Measurements from ENCODE around the gene CD83. TPM values are rescaled to one million over a fixed set of nuclear protein-coding genes. Genes with fewer than 3 reads are reported as not detected.

CD83 gene
- total RNA-seq, 2 experiments from 2014 or later, result 10.5 to 11.5 TPM

GRCh38 chr6:14100966-14101365 is 16.6 kb upstream of the CD83 start:
- Mint-ChIP-seq H3K4me1 (peaks cover 2% of the 10 kb centered on the region), H3K27ac (no peak overlapping the region), H3K9me3 (no peaks in the 10 kb centered on the region), H3K27me3 (peaks cover 13% of the 10 kb centered on the region), H3K4me3 (no peak overlapping the region), H3K36me3 (peaks cover 1% of the 10 kb centered on the region)
- ATAC-seq (ENCODE audit: low read depth) (no peak), DNase-seq (no peak)
- POLR2A ChIA-PET, result no interaction called here

DNA sequence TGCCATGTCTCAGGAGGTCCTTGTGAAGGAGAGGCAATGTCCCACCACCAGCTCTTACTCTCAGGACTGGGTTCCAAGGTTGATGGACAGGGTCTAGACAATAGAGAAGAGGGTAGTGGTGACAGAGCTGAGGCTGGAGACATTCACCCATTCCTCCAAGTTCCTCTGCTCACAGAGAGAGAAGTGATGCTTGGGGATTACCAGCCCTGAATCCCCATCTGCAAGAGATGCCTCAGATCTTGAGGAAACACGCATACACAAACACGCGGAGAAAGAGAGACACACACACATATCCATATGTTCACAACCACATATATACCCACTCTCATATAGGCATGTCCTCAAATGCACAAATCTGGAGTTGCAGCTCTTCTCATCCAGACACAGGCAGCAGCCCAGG is 15.2 kb upstream of the CD83 start:
- no peak for ATAC-seq (ENCODE audit: low read depth)
- H3K27me3 Mint-ChIP-seq, result peaks cover 14% of the 10 kb centered on the region
- no peak overlapping the region for H3K4me3 Mint-ChIP-seq
- peaks cover 2% of the 10 kb centered on the region for H3K4me1 Mint-ChIP-seq
- POLR2A ChIA-PET, result no interaction called here
- H3K9me3 Mint-ChIP-seq, result peaks cover 2% of the 10 kb centered on the region
- peaks cover 4% of the 10 kb centered on the region for H3K36me3 Mint-ChIP-seq
- H3K27ac Mint-ChIP-seq, result no peak overlapping the region
- no peak for DNase-seq

DNA sequence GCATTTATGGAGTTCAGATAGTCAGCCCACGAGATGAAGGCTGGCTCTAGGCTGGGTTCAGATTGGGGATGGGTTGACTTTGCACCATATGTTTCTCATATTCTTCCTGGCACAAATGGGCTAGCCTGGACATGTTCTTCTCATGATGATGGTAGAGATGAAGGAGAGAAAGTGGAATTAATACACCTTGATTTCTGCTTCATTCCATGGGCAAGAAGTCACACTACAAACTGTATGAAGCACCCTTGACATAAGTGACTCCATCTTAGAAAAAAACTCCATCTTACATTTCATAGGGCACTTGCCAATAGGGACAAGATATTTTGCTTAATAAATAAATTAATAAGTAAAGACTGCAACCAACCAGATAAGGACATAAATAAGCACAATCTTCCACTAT is 12.0 kb upstream of the CD83 start:
- ATAC-seq (ENCODE audit: low read depth) (no peak), DNase-seq (no peak)
- POLR2A ChIA-PET, result no interaction called here
- H3K4me3 Mint-ChIP-seq, result no peak overlapping the region
- H3K27me3 Mint-ChIP-seq, result peaks cover 14% of the 10 kb centered on the region
- H3K9me3 Mint-ChIP-seq, result peaks cover 6% of the 10 kb centered on the region
- peaks cover 23% of the 10 kb centered on the region for H3K4me1 Mint-ChIP-seq
- H3K27ac Mint-ChIP-seq, result no peak overlapping the region
- H3K36me3 Mint-ChIP-seq, result peaks cover 7% of the 10 kb centered on the region

DNA sequence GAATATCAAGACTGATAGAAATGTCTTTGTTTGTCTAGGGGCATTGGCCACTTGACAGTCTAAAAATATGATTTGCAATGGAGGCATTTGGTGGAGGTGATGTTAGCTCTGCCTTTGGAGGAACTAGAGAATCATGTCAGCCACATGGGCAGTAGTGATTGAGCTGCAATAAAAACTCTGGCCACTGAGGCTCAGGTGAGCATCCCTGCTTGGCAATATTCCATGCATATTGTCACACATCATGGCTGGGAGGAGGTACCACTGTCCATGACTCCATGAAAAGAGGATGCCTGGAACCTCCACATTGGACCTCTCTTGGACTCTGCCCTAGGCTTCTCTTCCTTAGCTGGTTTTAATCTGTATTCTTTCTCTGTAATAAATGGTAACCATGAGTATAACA is 10.6 kb upstream of the CD83 start:
- H3K27me3 Mint-ChIP-seq, result peaks cover 7% of the 10 kb centered on the region
- POLR2A ChIA-PET, result no interaction called here
- H3K4me3 Mint-ChIP-seq, result no peak overlapping the region
- H3K27ac Mint-ChIP-seq, result no peak overlapping the region
- peaks cover 23% of the 10 kb centered on the region for H3K4me1 Mint-ChIP-seq
- ATAC-seq (ENCODE audit: low read depth) (no peak), DNase-seq (no peak)
- H3K9me3 Mint-ChIP-seq, result peaks cover 6% of the 10 kb centered on the region
- H3K36me3 Mint-ChIP-seq, result peaks cover 7% of the 10 kb centered on the region

GRCh38 chr6:14107711-14108494 is 9.7 kb upstream of the CD83 start:
- POLR2A ChIA-PET, result interaction anchor here (0.7 kb wide), 1 partner anchor 14 kb away, joined by 5 read pairs; no protein-coding TSS in a partner anchor

GRCh38 chr6:14108571-14109410 is 8.8 kb upstream of the CD83 start:
- H3K4me1 Mint-ChIP-seq, result peaks cover 23% of the 10 kb centered on the region
- ATAC-seq (ENCODE audit: low read depth) (peak; percentile 59), DNase-seq (no peak)
- H3K9me3 Mint-ChIP-seq, result peaks cover 6% of the 10 kb centered on the region
- H3K4me3 Mint-ChIP-seq, result peak overlapping the region; percentile 53
- peaks cover 7% of the 10 kb centered on the region for H3K36me3 Mint-ChIP-seq
- H3K27me3 Mint-ChIP-seq, result peaks cover 5% of the 10 kb centered on the region
- POLR2A ChIA-PET, result no interaction called here
- peak overlapping the region; percentile 22 for H3K27ac Mint-ChIP-seq

More at GRCh38 chr6:14107711-14108494, 9.7 kb upstream of the CD83 start:
- Mint-ChIP-seq H3K27ac (no peak overlapping the region), H3K4me3 (no peak overlapping the region), H3K36me3 (peaks cover 7% of the 10 kb centered on the region), H3K27me3 (peaks cover 7% of the 10 kb centered on the region), H3K4me1 (peaks cover 23% of the 10 kb centered on the region), H3K9me3 (peaks cover 6% of the 10 kb centered on the region)
- ATAC-seq (ENCODE audit: low read depth) (no peak), DNase-seq (no peak)

DNA sequence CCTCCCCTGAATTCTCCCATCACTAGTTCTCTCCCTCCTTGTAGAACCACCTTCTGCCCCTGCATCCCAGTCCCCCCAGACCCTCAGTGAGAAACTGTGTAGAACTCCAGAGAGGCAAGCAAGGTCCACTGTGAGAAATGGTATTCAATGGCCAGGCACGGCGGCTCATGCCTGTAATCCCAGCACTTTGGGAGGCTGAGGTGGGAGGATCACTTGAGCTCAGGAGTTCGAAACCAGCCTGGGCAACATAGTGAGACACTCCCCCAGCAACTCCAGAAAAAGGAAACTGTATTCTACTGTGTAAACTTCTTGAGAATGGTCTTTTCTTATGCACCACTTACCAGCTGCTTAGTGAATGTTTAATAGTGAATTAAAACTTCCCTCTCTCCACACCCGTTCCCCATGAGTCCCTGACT is 8.2 kb upstream of the CD83 start:
- peak overlapping the region; percentile 22 for H3K27ac Mint-ChIP-seq
- no peak for DNase-seq
- H3K4me3 Mint-ChIP-seq, result peak overlapping the region; percentile 53
- ATAC-seq (ENCODE audit: low read depth), result no peak
- H3K9me3 Mint-ChIP-seq, result peaks cover 6% of the 10 kb centered on the region
- H3K27me3 Mint-ChIP-seq, result peaks cover 5% of the 10 kb centered on the region
- peaks cover 23% of the 10 kb centered on the region for H3K4me1 Mint-ChIP-seq
- POLR2A ChIA-PET, result no interaction called here
- peaks cover 7% of the 10 kb centered on the region for H3K36me3 Mint-ChIP-seq

DNA sequence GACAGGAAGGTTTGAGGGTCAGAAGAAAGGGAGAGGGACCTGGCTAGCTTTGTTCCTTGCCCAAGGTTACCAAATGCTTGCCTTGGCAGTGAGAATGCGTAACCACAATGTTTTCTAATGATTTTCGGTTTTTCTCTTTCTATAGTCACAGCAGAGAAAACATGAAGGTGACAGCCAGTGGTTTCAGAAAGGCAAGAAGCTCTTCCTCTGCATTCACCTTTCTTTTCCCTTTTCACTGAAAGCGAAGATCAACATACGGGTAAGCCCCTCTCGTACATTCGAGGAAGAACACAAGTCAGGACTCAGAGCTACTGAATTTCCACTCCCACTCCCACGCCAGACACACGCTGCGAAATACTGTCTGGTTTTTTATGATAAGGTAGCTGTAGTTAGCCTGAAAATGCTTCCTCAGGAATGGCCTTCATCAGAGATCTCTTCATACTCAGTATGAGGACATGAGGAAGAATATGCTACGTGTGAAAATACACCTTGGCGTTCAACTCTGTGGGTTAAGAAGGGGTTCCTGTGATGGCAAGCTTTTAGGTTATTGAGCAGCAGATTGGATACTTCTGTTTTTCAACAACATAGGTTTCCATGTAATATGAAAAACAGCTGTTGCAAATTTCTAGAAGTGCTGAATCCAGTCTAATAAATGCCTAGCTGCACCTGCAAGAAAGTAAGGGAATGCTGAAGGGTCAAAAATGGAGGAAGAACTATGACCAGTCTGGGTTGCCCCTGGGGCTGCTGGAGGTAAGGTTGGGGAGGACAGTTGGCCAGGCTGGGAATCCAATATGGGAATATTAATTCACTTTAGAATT is 7.4 kb upstream of the CD83 start:
- POLR2A ChIA-PET, result no interaction called here
- peaks cover 23% of the 10 kb centered on the region for H3K4me1 Mint-ChIP-seq
- DNase-seq (no peak), ATAC-seq (ENCODE audit: low read depth) (no peak)
- H3K27ac Mint-ChIP-seq, result peak overlapping the region; percentile 59
- H3K36me3 Mint-ChIP-seq, result peaks cover 7% of the 10 kb centered on the region
- peaks cover 7% of the 10 kb centered on the region for H3K27me3 Mint-ChIP-seq
- H3K9me3 Mint-ChIP-seq, result peaks cover 6% of the 10 kb centered on the region
- peak overlapping the region; percentile 53 for H3K4me3 Mint-ChIP-seq

GRCh38 chr6:14113976-14114375 is 3.6 kb upstream of the CD83 start:
- no peak overlapping the region for H3K27ac Mint-ChIP-seq
- H3K4me3 Mint-ChIP-seq, result no peak overlapping the region
- POLR2A ChIA-PET, result no interaction called here
- peaks cover 2% of the 10 kb centered on the region for H3K27me3 Mint-ChIP-seq
- ATAC-seq (ENCODE audit: low read depth), result no peak
- H3K9me3 Mint-ChIP-seq, result no peaks in the 10 kb centered on the region
- peaks cover 23% of the 10 kb centered on the region for H3K4me1 Mint-ChIP-seq
- H3K36me3 Mint-ChIP-seq, result peaks cover 4% of the 10 kb centered on the region
- no peak for DNase-seq

GRCh38 chr6:14118091-14118439 is 493 bp downstream of the CD83 start:
- Mint-ChIP-seq H3K27ac (peak overlapping the region; percentile 98), H3K4me1 (peaks cover 30% of the 10 kb centered on the region), H3K4me3 (peak overlapping the region; percentile 98), H3K36me3 (peaks cover 28% of the 10 kb centered on the region), H3K27me3 (peaks cover 2% of the 10 kb centered on the region), H3K9me3 (peaks cover 2% of the 10 kb centered on the region)
- POLR2A ChIA-PET, result no interaction called here
- DNase-seq (no peak), ATAC-seq (ENCODE audit: low read depth) (peak; percentile 15)

- H3K27me3 Mint-ChIP-seq, result peaks cover 2% of the 10 kb centered on the region
Measured at GRCh38 chr6:14118446-14118845, 874 bp downstream of the CD83 start.

GRCh38 chr6:14119784-14120183 is 2.2 kb downstream of the CD83 start:
- peaks cover 2% of the 10 kb centered on the region for H3K9me3 Mint-ChIP-seq
- no peak overlapping the region for H3K27ac Mint-ChIP-seq
- H3K27me3 Mint-ChIP-seq, result peaks cover under 1% of the 10 kb centered on the region
- POLR2A ChIA-PET, result no interaction called here
- H3K36me3 Mint-ChIP-seq, result peaks cover 33% of the 10 kb centered on the region
- no peak for DNase-seq
- no peak overlapping the region for H3K4me3 Mint-ChIP-seq
- peaks cover 35% of the 10 kb centered on the region for H3K4me1 Mint-ChIP-seq
- no peak for ATAC-seq (ENCODE audit: low read depth)

More at GRCh38 chr6:14118446-14118845, 874 bp downstream of the CD83 start:
- Mint-ChIP-seq H3K4me1 (peaks cover 32% of the 10 kb centered on the region), H3K36me3 (peaks cover 29% of the 10 kb centered on the region), H3K4me3 (peak overlapping the region; percentile 98), H3K9me3 (peaks cover 2% of the 10 kb centered on the region), H3K27ac (peak overlapping the region; percentile 98)
- no peak for DNase-seq
- ATAC-seq (ENCODE audit: low read depth), result no peak
- POLR2A ChIA-PET, result no interaction called here

DNA sequence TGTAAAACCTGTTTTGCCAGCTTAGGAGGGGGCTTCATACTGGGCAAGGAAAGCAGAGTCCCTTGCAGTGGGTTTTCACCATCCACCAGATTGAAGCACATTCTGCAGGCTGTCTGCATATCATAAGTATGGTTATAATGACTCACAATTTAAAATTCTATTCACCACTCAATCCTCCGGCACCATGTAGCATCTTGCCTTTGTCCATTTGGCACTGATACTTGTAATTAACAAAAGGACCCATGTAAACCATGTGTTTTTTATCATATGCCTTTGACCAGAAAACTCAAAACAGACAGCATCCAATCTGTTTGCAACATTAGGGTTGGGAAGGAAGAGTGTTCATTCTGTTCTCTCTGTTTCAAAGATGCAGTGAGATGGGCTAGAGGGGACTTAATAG is 3.0 kb downstream of the CD83 start:
- POLR2A ChIA-PET, result no interaction called here
- Mint-ChIP-seq H3K27me3 (no peaks in the 10 kb centered on the region), H3K9me3 (peaks cover 2% of the 10 kb centered on the region), H3K4me3 (peak overlapping the region; percentile 12), H3K27ac (peak overlapping the region; percentile 21), H3K4me1 (peaks cover 37% of the 10 kb centered on the region), H3K36me3 (peaks cover 37% of the 10 kb centered on the region)
- ATAC-seq (ENCODE audit: low read depth), result no peak
- DNase-seq, result no peak
